Measurements from ENCODE around the gene DTWD2.

GRCh38 chr5:118863345-118863744, 125.0 kb downstream of the DTWD2 start:
- TF ChIP-seq POLR2A (IDR thresholded peaks at IDR 0.05) (no peak), CTCF (IDR thresholded peaks at IDR 0.05) (no peak)
